GM19193 (cell line): ENCODE data around the gene FAM98C.

ENCODE experiments used
- POLR2A ChIP-seq: IDR thresholded peaks from 4 replicates; pipeline ENCODE4 v1.6.1; 2011; ENCODE audit not compliant: insufficient read depth, insufficient read length; ENCODE audit errors: extremely low read depth

FAM98C gene

DNA sequence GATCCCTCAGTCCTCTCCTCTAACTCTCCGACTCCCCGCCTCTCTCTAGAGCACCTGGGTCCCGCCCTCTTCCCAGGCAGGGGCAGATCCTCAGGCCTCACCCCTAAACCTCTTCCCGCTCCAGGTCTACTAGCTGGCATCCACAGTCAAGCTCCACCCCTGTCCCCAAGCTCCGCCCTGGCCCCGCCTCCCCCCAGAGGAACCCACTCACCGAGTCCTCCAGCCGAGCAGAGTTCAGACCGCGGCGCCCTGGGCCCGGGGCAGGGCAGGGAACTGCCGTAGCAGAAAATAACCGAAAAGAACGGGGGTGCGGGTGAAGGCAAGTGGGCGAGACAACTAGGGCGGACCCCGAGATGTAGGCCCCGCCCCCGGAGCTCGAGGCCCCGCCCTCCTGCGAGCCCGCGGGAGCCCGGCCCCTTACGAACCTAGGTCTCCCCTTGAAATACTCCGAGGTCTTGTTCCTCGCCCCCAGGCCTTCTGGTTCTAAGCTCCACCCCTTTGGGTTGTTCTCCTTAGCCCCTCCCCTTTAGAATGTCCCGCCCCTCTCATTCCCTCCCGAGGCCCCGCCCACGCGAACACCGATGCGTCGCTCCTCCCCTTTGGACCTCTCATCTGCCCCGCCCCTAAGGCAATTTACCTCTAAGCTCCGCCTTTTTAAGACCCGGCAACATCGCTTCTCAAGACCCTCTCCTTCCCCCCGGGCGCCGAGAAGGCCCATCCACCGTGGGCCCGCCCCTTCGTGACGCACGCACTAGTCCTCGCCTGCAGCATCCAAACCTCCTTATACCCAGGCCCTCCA, 15.1 kb upstream of the FAM98C start, which contains the start of gene GGN:
TSS of gene GGN (minus strand) at position 485 of the 799 bp plus-strand sequence. CDS start 773 bp downstream, outside the sequence.
- TF ChIP-seq POLR2A, result peak; percentile 21

- no peak for TF ChIP-seq POLR2A
Observed at GRCh38 chr19:38388349-38389100, 14.4 kb upstream of the FAM98C start, which contains the start of gene SPRED3. Gene SPRED3, plus strand, starts transcription at chr19:38388697. Its CDS starts 1,606 bp downstream, at chr19:38390303.

DNA sequence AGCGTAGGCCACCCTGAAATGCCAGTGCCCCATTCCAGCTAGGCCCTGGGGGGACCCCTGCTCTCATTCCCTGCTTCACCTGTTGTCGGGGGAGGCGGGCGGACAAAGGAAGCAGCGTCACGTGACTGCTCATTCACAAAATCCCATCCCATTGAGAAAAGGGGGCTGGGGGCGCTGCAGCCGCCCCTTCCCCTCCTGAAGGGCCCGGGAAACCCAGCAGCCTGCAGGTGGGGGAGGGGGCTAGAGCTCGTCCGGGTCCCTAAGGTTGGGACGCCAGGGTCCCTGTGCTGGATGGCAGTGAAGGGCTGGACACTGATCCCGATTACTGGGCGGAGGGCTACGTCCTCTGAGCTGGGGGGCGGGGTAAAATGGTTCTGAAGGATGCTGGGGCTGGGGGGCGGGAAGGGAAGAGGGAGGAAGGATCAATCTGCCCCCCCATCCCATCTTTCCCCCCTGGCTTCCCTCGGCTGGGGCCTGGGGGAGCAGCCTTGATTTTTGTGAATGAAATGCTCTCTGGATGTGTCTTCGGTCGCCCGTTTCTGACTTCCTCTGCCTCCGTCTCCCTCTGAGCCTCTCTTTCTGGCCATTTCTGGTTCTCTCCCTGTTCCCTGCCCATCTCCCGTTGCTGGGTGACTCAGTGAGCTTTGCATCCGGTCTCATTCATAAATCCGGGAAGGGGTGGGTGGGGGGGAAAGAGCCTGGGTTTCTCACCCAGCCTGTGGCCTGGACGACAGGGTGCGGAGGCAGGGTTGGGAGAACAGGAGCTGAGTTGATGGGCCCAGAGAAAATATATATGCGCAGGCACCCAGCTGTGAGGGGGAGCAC, 13.6 kb upstream of the FAM98C start:
- no peak for TF ChIP-seq POLR2A

GRCh38 chr19:38389957-38390924, 12.7 kb upstream of the FAM98C start:
- no peak for TF ChIP-seq POLR2A

- no peak for TF ChIP-seq POLR2A
Observed at GRCh38 chr19:38391911-38392464, 10.9 kb upstream of the FAM98C start.

GRCh38 chr19:38392707-38393308, 10.1 kb upstream of the FAM98C start:
- no peak for TF ChIP-seq POLR2A

GRCh38 chr19:38394488-38394887, 8.4 kb upstream of the FAM98C start:
- TF ChIP-seq POLR2A, result no peak

GRCh38 chr19:38395381-38396114, 7.3 kb upstream of the FAM98C start:
- TF ChIP-seq POLR2A, result no peak

DNA sequence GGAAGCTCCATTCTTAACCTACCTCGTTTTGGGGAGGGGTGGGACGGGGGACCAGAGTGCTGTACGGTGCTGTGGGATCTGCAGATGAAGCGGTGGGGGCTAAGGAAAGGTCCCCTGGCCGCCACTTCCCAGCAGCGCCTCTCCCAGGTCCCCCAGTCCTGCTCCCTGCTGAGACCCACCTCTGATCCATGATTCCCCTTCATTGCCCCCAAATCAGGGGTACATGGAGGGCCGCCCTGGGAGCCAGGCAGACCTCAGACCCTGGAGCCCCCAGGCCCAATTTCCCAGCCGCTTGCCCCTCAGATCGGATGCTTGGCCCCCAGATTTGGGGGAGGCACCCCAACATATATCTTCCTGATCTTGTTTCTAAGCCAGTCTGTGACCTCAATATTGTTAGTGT, 3.8 kb upstream of the FAM98C start:
- TF ChIP-seq POLR2A, result no peak

GRCh38 chr19:38399537-38399936, 3.4 kb upstream of the FAM98C start:
- TF ChIP-seq POLR2A, result no peak

GRCh38 chr19:38400361-38400760, 2.5 kb upstream of the FAM98C start:
- no peak for TF ChIP-seq POLR2A

- TF ChIP-seq POLR2A, result no peak
Observed at GRCh38 chr19:38401148-38401547, 1.7 kb upstream of the FAM98C start.

GRCh38 chr19:38402623-38402966, 298 bp upstream of the FAM98C start:
- TF ChIP-seq POLR2A, result no peak

DNA sequence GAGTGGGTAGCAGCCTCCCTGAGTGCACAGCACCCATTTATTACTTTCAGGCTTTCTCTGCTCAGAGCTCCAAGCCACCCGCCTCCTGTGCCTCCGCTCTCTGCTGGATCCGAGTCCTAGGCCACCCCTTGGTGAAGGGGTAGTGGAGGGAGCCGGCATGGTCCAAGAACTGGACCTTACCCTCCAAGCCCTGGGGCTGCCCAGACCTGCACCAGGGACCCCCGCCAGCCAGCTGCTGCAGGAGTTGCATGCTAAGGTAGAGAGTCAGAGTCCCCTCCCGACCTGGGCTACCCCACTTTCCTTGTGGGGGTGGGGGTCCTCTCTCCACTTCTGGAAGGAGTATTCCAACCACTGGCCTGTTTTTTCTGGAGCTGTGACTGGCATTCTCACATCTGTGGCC, 2.0 kb downstream of the FAM98C start:
- TF ChIP-seq POLR2A, result no peak
